Endothelial cell of umbilical vein (primary cell): ENCODE results near the gene ZNF524. TPM values are rescaled to one million over a fixed set of nuclear protein-coding genes. Genes with fewer than 3 reads are reported as not detected.
A peak's percentile ranks its signal among the peaks of the same experiment; 100 is the strongest.

Experiments used
- Bru-seq: library from RNA; stranded (reverse); fragments of 400-500 nt; gene quantifications from one replicate; lab custom pipeline; 2021; lab: Mats Ljungman, UMichigan
- BruChase-seq, 2 experiments: library from RNA; stranded (reverse); fragments of 400-500 nt; gene quantifications; one replicate each; lab custom pipeline; 2021; lab: Mats Ljungman, UMichigan
- BruUV-seq: library from RNA; stranded (reverse); fragments of 400-500 nt; replicated peaks from 2 replicates; lab custom pipeline; 2021; lab: Mats Ljungman, UMichigan
- CTCF ChIA-PET: fragments of 300-600, 350-600 bp; sonication (Branson Sonifier 250); formaldehyde crosslinking; loops from one replicate; lab custom pipeline; 2021; ENCODE audit warnings: antibody characterized with exemption, inconsistent platforms; lab: Charles Lee
- POLR2A ChIA-PET: fragments of 300-600, 350-600 bp; sonication (Branson Sonifier 250); formaldehyde crosslinking; loops from one replicate; lab custom pipeline; 2021; ENCODE audit warnings: antibody characterized with exemption, inconsistent platforms; lab: Charles Lee
- DNase-seq: peaks from one replicate; pipeline ENCODE4 v3.0.0-alpha.2; 2011; ENCODE audit warnings: low read depth, low spot score
- FAIRE-seq: peaks from 2 replicates; lab custom pipeline; 2011; peaks lifted over from hg19 to GRCh38; lab: Jason Lieb, UNC
- H2AFZ ChIP-seq: 2 replicates; pipeline ENCODE4 v1.6.0; 2012; ENCODE audit warnings: low read depth, low read length, control low read depth, inconsistent platforms
- H3K27ac ChIP-seq: 2 replicates; pipeline ENCODE4 v1.5.1; 2011; ENCODE audit warnings: low read depth, mild to moderate bottlenecking, control low read depth, low read length, moderate library complexity; ENCODE audit not compliant: insufficient read depth
- H3K27me3 ChIP-seq, 2 experiments: 2 replicates each; pipeline versions ENCODE4 v1.6.0 to v1.6.1; 2011; ENCODE audit warnings: low read length in 2 of 2, mixed read lengths in 1 of 2; ENCODE audit not compliant: control insufficient read depth in 2 of 2, insufficient read depth in 2 of 2
- H3K36me3 ChIP-seq, 2 experiments: 2 replicates in 1 of 2; 3 replicates in 1 of 2; pipeline ENCODE4 v1.5.1; 2011; ENCODE audit warnings: low read length in 2 of 2, mild to moderate bottlenecking in 1 of 2, moderate library complexity in 1 of 2; ENCODE audit not compliant: control insufficient read depth in 2 of 2, insufficient read depth in 2 of 2; ENCODE audit errors: extremely low read depth in 1 of 2
- H3K4me1 ChIP-seq: 3 replicates; pipeline ENCODE4 v1.5.1; 2011; ENCODE audit warnings: mild to moderate bottlenecking, low read length; ENCODE audit not compliant: control insufficient read depth, insufficient read depth; ENCODE audit errors: extremely low read depth
- H3K4me2 ChIP-seq: 2 replicates; pipeline ENCODE4 v1.6.1; 2011; ENCODE audit warnings: low read length, control low read depth, mixed read lengths; ENCODE audit not compliant: insufficient read depth
- H3K4me3 ChIP-seq, 3 experiments: fragments of 200-600 bp in 1 of 3; sonication (generic), shearing (Covaris generic) in 1 of 3; replicated peaks in 1 of 3; 2 replicates each; pipeline ENCODE4 v1.5.1; 2011 to 2016; ENCODE audit warnings: control low read depth in 3 of 3, low read length in 3 of 3, mild to moderate bottlenecking in 2 of 3, inconsistent platforms in 1 of 3, low read depth in 1 of 3, moderate library complexity in 1 of 3; ENCODE audit not compliant: insufficient read depth in 1 of 3
- H3K79me2 ChIP-seq: 2 replicates; pipeline ENCODE4 v1.6.0; 2012; ENCODE audit warnings: low read length, inconsistent platforms; ENCODE audit not compliant: control insufficient read depth, insufficient read depth
- H3K9ac ChIP-seq: replicated peaks from 2 replicates; pipeline ENCODE3; 2011; ENCODE audit warnings: low read length, control low read depth; ENCODE audit not compliant: insufficient read depth; ENCODE audit errors: extremely low read depth
- H3K9me1 ChIP-seq: replicated peaks from 3 replicates; pipeline ENCODE4 v1.6.0; 2011; ENCODE audit warnings: mild to moderate bottlenecking, low read length; ENCODE audit not compliant: control insufficient read depth, insufficient read depth; ENCODE audit errors: extremely low read depth
- H3K9me3 ChIP-seq: replicated peaks from 2 replicates; pipeline ENCODE4 v1.5.1; 2012; ENCODE audit warnings: low read length, inconsistent platforms; ENCODE audit not compliant: control insufficient read depth, insufficient read depth
- H4K20me1 ChIP-seq: replicated peaks from 2 replicates; pipeline ENCODE3; 2011; ENCODE audit warnings: mild to moderate bottlenecking, low read length; ENCODE audit not compliant: control insufficient read depth, insufficient read depth; ENCODE audit errors: extremely low read depth
- EZH2 ChIP-seq: IDR thresholded peaks from 2 replicates; pipeline ENCODE4 v1.6.1; 2012; ENCODE audit warnings: borderline replicate concordance, low read depth, mild to moderate bottlenecking, moderate library complexity, low read length, inconsistent platforms; ENCODE audit not compliant: severe bottlenecking
- POLR2AphosphoS5 ChIP-seq: IDR thresholded peaks from 2 replicates; pipeline ENCODE4 v1.6.1; 2012; ENCODE audit warnings: low read depth, mild to moderate bottlenecking, control low read depth, low read length, moderate library complexity; ENCODE audit not compliant: insufficient read depth
- dilution Hi-C: fragments of 300-500 bp; cut with MboI; formaldehyde crosslinking; loops from one replicate; pipeline ENCODE4 v1.15.0; 2019; ENCODE audit warnings: low sequenced_read_pairs; ENCODE audit not compliant: extremely low pct_ligation_motif_present
- intact Hi-C: fragments of 100-400 bp; cut with micrococcal nuclease; formaldehyde crosslinking; loops from one replicate; pipeline ENCODE4 v1.10.0; 2022
- long read RNA-seq: library from polyadenylated mRNA; stranded (forward); transcript quantifications from one replicate; pipeline ENCODE4 v2.0.0, GENCODE V29; 2021
- polyA minus RNA-seq, 3 experiments: library from RNA; depleted of rRNA, polyadenylated mRNA; stranded (reverse); fragments of >200 nt; gene quantifications; 1 replicate in 1 of 3; 2 replicates in 2 of 3; pipeline ENCODE4 v1.2.3, GENCODE V29; 2011
- polyA plus RNA-seq, 4 experiments: library from polyadenylated mRNA; depleted of rRNA in 3 of 4; stranded (reverse) in 3 of 4; unstranded in 1 of 4; fragments of >200 nt; gene quantifications; 2 replicates each; pipeline versions ENCODE4 v1.2.1 to v1.2.3, GENCODE V29; 2011 to 2012; ENCODE audit warnings: missing spikeins in 1 of 4
- total RNA-seq: library from RNA; stranded (reverse); gene quantifications from 2 replicates; pipeline ENCODE4 v1.2.3, GENCODE V29; 2021
- TF ChIP-seq, protein P1 (sequence below), 2 donors: IDR thresholded peaks; 1 replicate in 1 of 2; 2 replicates in 1 of 2; pipeline ENCODE4 v1.5.1; 2011; ENCODE audit warnings: low read length in 2 of 2, mild to moderate bottlenecking in 2 of 2, moderate library complexity in 2 of 2, control low read depth in 1 of 2, inconsistent platforms in 1 of 2, low read depth in 1 of 2; ENCODE audit not compliant: insufficient read depth in 1 of 2; ENCODE audit errors: extremely low read depth in 1 of 2

Gene ZNF524, protein sequence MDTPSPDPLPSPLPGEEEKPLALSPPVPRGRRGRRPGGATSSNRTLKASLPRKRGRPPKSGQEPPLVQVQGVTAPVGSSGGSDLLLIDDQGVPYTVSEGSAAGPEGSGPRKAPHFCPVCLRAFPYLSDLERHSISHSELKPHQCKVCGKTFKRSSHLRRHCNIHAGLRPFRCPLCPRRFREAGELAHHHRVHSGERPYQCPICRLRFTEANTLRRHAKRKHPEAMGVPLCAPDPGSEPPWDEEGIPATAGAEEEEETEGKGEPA
- total RNA-seq = 14.2 and 15.2 TPM in 2 replicates
- polyA plus RNA-seq = 15.4 and 22.5 TPM in 2 replicates
- polyA plus RNA-seq (2011; cell fraction: cytosol; rRNA removed) = 7.8 and 15.2 TPM in 2 replicates
- 4.3 and 6.1 TPM in 2 replicates for polyA plus RNA-seq (2011; cell fraction: nucleus; rRNA removed)
- 4.3 and 8.3 TPM in 2 replicates for polyA plus RNA-seq (2012)
- polyA minus RNA-seq = 1.8 and 4.0 TPM in 2 replicates
- 4.6 TPM for polyA minus RNA-seq (2011; cell fraction: cytosol; rRNA and poly(A)+ RNA removed)
- polyA minus RNA-seq (2011; cell fraction: nucleus; rRNA and poly(A)+ RNA removed) = 1.2 and 4.1 TPM in 2 replicates
- percentile 60 among the genes with signal in this experiment for Bru-seq, nascent RNA
- percentile 68 among the genes with signal in this experiment for BruChase-seq, experiment 1, labeled RNA remaining after a 6-hour chase
- BruChase-seq, experiment 2, labeled RNA remaining after a 2-hour chase = percentile 59 among the genes with signal in this experiment
- long read RNA-seq, transcript ZNF524-201 (2 exons, 1,102 nt) = major isoform, 21 of 26 reads
- long read RNA-seq, partial matches to known transcripts = 0 of 26 reads
- long read RNA-seq, other reads (novel, unspliced or antisense) = 0 of 26 reads

DNA sequence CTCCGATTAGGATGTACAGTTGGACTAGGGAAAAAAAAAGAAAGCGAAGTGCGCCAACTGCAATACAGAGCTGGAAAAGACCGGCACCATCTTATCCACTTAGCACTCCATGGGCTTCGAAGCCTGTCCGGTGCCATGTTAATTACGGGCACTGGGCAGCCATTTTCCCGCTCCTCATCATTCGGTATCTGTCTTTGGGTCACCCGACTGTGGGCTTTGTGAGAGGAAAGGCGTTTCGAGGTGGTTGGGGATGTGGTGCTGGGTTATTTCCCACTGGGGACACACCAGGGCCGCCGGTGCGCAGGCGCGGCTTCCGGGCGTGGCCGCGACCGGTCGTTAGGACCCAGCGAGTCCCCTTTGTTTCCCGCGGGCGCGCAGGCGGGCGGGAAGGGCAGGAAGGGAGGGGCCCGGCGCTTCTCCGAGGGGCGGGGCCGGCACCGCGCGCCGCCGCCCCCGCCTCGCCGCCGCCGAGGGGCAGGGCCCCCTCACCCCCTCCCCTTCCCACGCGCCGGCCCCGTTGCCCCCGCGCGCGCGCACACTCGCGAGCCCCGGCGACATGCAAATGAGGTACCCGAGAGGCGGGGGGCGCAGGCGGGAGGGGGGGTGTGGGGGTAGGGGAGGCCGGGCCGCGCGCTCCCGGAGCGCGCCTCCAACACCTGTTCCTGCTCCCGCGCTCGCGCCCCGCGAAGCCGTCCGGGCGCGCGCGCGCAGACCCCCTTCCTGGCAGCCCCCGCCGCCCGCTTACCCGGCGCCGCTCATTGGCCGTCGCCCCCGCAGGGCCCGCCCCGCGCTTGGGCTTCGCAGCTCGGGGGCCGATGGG lies at the start of gene ZNF524:
Gene ZNF524 (plus strand): TSS at position 447 of the 820 bp plus-strand sequence. CDS start 1,825 bp downstream, outside the sequence.
- FAIRE-seq (peak; percentile 8), DNase-seq (peak; percentile 72)
- Histone ChIP-seq H3K4me1 (peaks cover 13% of the 10 kb centered on the region), H3K36me3 (peaks cover 3 to 14% of the 10 kb centered on the region in 2 experiments), H3K9ac (peak within 1 kb of the TSS; percentile 97), H3K4me3 (peak within 1 kb of the TSS; percentile 78 to 92 (median 89)), H2AFZ (peak within 1 kb of the TSS; percentile 96), H4K20me1 (no peaks in the 10 kb centered on the region), H3K27ac (peak within 1 kb of the TSS; percentile 98), H3K27me3 (no peaks in the 10 kb centered on the region), H3K79me2 (peaks cover 2% of the 10 kb centered on the region), H3K4me2 (peak within 1 kb of the TSS; percentile 90), H3K9me1 (no peaks in the 10 kb centered on the region), H3K9me3 (no peaks in the 10 kb centered on the region)
- ChIA-PET CTCF (interaction anchor here (0.6 to 1.8 kb wide), 12 partner anchors 17 to 132 kb away, joined by 3 to 8 read pairs (median 4); partner anchors contain the start of gene U2AF2), POLR2A (interaction anchor here (0.9 to 2.2 kb wide), 6 partner anchors 14 to 193 kb away, joined by 3 to 8 read pairs (median 8); partner anchors contain the start of genes UBE2S and ZNF784)
- TSS peak; percentile 48 for BruUV-seq
- dilution Hi-C loops = loop anchor here (10.0 kb wide), 1 partner anchor 85 kb away; no protein-coding TSS in a partner anchor
- intact Hi-C loops = loop anchor here (1.0 to 10.0 kb wide), 11 partner anchors 13 to 483 kb away; partner anchors contain the start of genes KMT5C, PPP1R12C, PPP6R1 and RPL28
- peak; percentile 63 for TF ChIP-seq POLR2AphosphoS5
- TF ChIP-seq EZH2 = no peak
- TF ChIP-seq, protein P1, sequence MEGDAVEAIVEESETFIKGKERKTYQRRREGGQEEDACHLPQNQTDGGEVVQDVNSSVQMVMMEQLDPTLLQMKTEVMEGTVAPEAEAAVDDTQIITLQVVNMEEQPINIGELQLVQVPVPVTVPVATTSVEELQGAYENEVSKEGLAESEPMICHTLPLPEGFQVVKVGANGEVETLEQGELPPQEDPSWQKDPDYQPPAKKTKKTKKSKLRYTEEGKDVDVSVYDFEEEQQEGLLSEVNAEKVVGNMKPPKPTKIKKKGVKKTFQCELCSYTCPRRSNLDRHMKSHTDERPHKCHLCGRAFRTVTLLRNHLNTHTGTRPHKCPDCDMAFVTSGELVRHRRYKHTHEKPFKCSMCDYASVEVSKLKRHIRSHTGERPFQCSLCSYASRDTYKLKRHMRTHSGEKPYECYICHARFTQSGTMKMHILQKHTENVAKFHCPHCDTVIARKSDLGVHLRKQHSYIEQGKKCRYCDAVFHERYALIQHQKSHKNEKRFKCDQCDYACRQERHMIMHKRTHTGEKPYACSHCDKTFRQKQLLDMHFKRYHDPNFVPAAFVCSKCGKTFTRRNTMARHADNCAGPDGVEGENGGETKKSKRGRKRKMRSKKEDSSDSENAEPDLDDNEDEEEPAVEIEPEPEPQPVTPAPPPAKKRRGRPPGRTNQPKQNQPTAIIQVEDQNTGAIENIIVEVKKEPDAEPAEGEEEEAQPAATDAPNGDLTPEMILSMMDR (IDR thresholded peaks at IDR 0.05; ENCODE audit: extremely low read depth in 1 of 2, insufficient read depth in 1 of 2, low read depth in 1 of 2, low read length in 2 of 2) = no peak
